ENCODE results near the gene ZNF385C.

DNA sequence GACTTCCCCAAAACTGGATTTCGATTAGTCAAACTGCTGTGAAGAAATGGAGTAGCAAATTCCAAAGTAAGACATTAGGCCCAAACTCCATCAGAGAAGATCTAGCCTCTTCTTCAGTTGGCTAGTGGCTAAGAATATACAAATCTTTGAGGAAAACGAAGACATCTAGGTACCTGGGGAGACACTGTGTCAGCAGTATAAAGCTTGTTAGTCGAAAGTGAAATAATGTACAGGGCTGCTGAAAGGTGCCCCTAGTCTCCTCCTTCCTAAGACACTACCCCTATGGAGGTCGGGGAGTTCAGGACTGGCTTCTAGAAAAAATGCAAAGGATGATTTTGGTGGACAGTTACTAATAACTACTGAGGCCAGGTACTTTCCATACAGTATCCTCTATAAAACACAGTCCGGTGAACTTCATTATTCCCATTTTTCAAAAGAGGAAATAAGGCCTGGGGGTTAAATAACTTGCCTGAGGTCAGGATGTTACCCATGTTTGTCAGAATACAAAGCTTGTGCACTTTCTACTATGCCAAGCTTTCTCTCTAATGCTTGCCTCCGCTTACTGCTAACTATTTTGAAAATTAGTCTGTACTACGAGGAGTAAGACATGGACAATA lies 96.0 kb downstream of the ZNF385C start:
- no peak for TF ChIP-seq CTCF (IDR thresholded peaks at IDR 0.05)
- no peak for TF ChIP-seq EP300 (IDR thresholded peaks at IDR 0.05; ENCODE audit: low read depth)
- no peak for TF ChIP-seq POLR2AphosphoS5 (IDR thresholded peaks at IDR 0.05)
